SH-SY5Y (cell line): Measurements from ENCODE around the gene CYSLTR2.

Experiments
- GATA2 ChIP-seq: IDR thresholded peaks from 2 replicates; pipeline ENCODE4 v1.6.1; 2011; ENCODE audit warnings: mild to moderate bottlenecking, low read depth, low read length
- GATA3 ChIP-seq: IDR thresholded peaks from 2 replicates; pipeline ENCODE4 v1.6.1; 2011; ENCODE audit warnings: low read depth, mild to moderate bottlenecking, low read length, moderate library complexity

DNA sequence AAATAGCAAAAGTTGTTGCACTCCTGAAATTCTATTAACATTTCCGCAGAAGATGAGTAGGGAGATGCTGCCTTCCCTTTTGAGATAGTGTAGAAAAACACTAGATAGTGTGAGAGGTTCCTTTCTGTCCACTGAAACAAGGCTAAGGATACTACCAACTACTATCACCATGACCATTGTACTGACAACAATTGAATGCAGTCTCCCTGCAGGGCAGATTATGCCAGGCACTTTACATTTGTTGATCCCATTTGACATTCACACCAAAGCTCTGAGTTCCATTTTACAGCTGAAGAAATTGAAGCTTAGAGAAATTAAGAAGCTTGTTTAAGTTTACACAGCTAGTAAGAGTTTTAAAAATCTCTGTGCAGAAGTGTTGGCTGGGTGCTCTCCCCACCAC is 55.0 kb downstream of the CYSLTR2 start:
- no peak for TF ChIP-seq GATA3
- no peak for TF ChIP-seq GATA2
